Stomach (tissue), 9 donors: ENCODE measurements around the gene WDR18. TPM values are rescaled to one million over a fixed set of nuclear protein-coding genes. Genes with fewer than 3 reads are reported as not detected.
"Not testable (repeated sequence)": the region's sequence is repeated elsewhere in the genome, so short reads cannot be mapped to it uniquely, and the experiment has no call there.

ENCODE experiments used
- DNase-seq, 2 donors: peaks; one replicate each; pipeline versions ENCODE4 v3.0.0 to v3.0.0-alpha.2; 2013 to 2019
- H3K27ac ChIP-seq, 5 donors: fragments of 200-600 bp in 4 of 5; sonication (generic) in 4 of 5; one replicate each; pipeline ENCODE4 v1.5.1; 2013 to 2019; ENCODE audit warnings: mild to moderate bottlenecking in 1 of 5, moderate library complexity in 1 of 5
- H3K27me3 ChIP-seq, 3 donors: fragments of 200-600 bp; sonication (generic); one replicate each; pipeline ENCODE4 v1.5.1; 2017 to 2019; ENCODE audit warnings: mixed run types in 1 of 3
- H3K36me3 ChIP-seq, 4 donors: fragments of 200-600 bp; sonication (generic); 1 replicate in 3 of 4; 2 replicates in 1 of 4; pipeline ENCODE4 v1.5.1; 2016 to 2019
- H3K4me1 ChIP-seq, 4 donors: fragments of 200-600 bp; sonication (generic); one replicate each; pipeline ENCODE4 v1.5.1; 2016 to 2019
- H3K4me3 ChIP-seq, 4 donors: fragments of 200-600 bp; sonication (generic) in 3 of 4; one replicate each; pipeline ENCODE4 v1.5.1; 2016 to 2019; ENCODE audit warnings: mild to moderate bottlenecking in 1 of 4
- H3K9me3 ChIP-seq, 4 donors: fragments of 200-600 bp; sonication (generic); one replicate each; pipeline ENCODE4 v1.5.1; 2016 to 2019
- EP300 ChIP-seq: sonication (generic); formaldehyde crosslinking; IDR thresholded peaks from one replicate; pipeline ENCODE4 v1.6.1; 2017; ENCODE audit warnings: antibody characterized with exemption
- POLR2A ChIP-seq, 4 donors: fragments of 450-650 bp; IDR thresholded peaks; one replicate each; pipeline ENCODE4 v1.6.1; 2016; ENCODE audit warnings: antibody characterized with exemption in 4 of 4, control low read depth in 2 of 4, mild to moderate bottlenecking in 1 of 4, moderate library complexity in 1 of 4
- POLR2AphosphoS5 ChIP-seq, 3 donors: sonication (generic); formaldehyde crosslinking; IDR thresholded peaks; one replicate each; pipeline ENCODE4 v1.6.1; 2016; ENCODE audit warnings: antibody characterized with exemption in 3 of 3
- WGBS, 5 donors: extraction: QIAGEN DNeasy Blood & Tissue Kit in 3 of 5; methylation state at CpG; one replicate each; pipeline versions ENCODE4 v1.1.5 to v1.1.7; 2013 to 2018; 5-methylcytosine and 5-hydroxymethylcytosine counted together
- intact Hi-C: fragments of 100-400 bp; cut with DNase I; formaldehyde crosslinking; loops from one replicate; pipeline ENCODE4 v1.15.1; 2023; ENCODE audit warnings: low total_unique reads
- polyA plus RNA-seq, 3 donors: library from polyadenylated mRNA; stranded (reverse); fragments of 200-250 nt; gene quantifications; one replicate each; pipeline ENCODE4 v1.2.3, GENCODE V29; 2013
- total RNA-seq, 5 donors: library from RNA; depleted of rRNA; stranded (reverse); fragments of >200 nt; gene quantifications; one replicate each; pipeline versions ENCODE4 v1.1.0 to v1.2.3, GENCODE V29; 2014 to 2016
- TF ChIP-seq, protein P1 (sequence below), 7 experiments: fragments of 450-650 bp in 4 of 7; fragments of 200-600 bp in 3 of 7; sonication (generic) in 3 of 7; IDR thresholded peaks; one replicate each; pipeline ENCODE4 v1.5.1; 2016 to 2019; ENCODE audit warnings: antibody characterized with exemption in 7 of 7, control low read depth in 2 of 7, mild to moderate bottlenecking in 1 of 7
- donor health status: healthy with polysubstance abuse.
- donor health status: Bipolar disorder and iron deficiency.
- donor health status: healthy.

Gene WDR18
- total and polyA plus RNA-seq, 8 donors: 19.1 to 410 (median 60.6) TPM

DNA sequence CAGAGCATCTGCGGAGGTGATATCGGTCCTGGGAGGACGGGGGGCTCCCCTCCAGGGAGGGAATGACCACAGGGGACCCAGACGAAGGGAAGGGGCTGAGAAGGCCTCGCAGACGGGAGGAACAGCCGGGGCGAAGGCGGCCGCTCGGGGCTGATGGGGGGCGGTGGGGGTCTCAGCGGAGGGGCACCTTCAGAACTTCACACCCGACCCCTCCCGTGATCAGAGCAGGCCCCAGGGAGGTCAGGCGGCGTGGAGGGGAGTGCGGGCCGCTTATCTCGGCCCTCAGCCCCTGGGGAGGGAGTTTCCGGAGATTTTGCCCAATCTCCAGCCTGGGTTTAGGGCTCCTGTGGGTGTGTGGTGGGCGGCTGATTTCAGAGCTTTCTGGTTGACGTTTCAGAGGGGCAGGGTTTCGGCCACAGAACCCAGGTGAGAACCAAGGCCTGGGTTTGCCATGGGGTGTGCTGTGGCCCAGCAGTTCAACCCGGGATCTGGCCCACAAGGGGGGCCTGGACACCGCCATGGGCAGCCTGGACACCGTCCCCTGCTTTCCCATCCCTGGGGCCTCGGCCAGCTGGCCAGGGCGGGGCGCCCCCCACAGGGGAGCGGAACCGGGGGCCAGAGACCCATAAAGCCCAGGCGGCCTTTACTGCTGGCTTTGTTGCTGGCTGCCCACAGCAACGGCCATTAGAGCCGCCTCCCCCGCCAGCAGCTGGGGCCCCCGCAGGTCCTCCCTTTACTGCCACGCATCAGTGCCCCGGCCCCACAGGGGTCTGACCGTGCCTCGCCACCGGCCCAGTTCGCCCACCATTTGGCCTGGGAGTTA is 29.3 kb upstream of the WDR18 start:
- peaks cover 0 to 4% (median 3%) of the 10 kb centered on the region in 4 donors for H3K36me3 ChIP-seq
- peak in 1 of 2 donors; percentile 67 for DNase-seq
- intact Hi-C loops: no loop called here
- peaks cover 12 to 36% (median 25%) of the 10 kb centered on the region in 4 donors for H3K4me1 ChIP-seq
- H3K27ac ChIP-seq: no peak overlapping the region
- 73 to 87% (median 78%) methylated on average over 22 to 43 of the region's 43 CpGs for WGBS, 5 donors
- TF ChIP-seq, protein P1, sequence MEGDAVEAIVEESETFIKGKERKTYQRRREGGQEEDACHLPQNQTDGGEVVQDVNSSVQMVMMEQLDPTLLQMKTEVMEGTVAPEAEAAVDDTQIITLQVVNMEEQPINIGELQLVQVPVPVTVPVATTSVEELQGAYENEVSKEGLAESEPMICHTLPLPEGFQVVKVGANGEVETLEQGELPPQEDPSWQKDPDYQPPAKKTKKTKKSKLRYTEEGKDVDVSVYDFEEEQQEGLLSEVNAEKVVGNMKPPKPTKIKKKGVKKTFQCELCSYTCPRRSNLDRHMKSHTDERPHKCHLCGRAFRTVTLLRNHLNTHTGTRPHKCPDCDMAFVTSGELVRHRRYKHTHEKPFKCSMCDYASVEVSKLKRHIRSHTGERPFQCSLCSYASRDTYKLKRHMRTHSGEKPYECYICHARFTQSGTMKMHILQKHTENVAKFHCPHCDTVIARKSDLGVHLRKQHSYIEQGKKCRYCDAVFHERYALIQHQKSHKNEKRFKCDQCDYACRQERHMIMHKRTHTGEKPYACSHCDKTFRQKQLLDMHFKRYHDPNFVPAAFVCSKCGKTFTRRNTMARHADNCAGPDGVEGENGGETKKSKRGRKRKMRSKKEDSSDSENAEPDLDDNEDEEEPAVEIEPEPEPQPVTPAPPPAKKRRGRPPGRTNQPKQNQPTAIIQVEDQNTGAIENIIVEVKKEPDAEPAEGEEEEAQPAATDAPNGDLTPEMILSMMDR (IDR thresholded peaks at IDR 0.05): no peak
- TF ChIP-seq POLR2AphosphoS5 (IDR thresholded peaks at IDR 0.05): no peak
- no peak overlapping the region for H3K4me3 ChIP-seq
- no peaks in the 10 kb centered on the region for H3K9me3 ChIP-seq
- H3K27me3 ChIP-seq: peaks cover 0 to 22% (median 6%) of the 10 kb centered on the region in 3 donors

- H3K9me3 ChIP-seq: no peaks in the 10 kb centered on the region
These were observed 28.1 kb upstream of the WDR18 start for GRCh38 chr19:955803-956765.

GRCh38 chr19:956766-957440 is 27.2 kb upstream of the WDR18 start:
- Histone ChIP-seq H3K36me3 (peaks cover 0 to 16% (median 12%) of the 10 kb centered on the region in 4 donors), H3K9me3 (no peaks in the 10 kb centered on the region), H3K4me1 (peaks cover 12 to 36% (median 25%) of the 10 kb centered on the region in 4 donors), H3K4me3 (no peak overlapping the region), H3K27me3 (peaks cover 0 to 22% (median 6%) of the 10 kb centered on the region in 3 donors), H3K27ac (no peak overlapping the region)
- peak in 1 of 2 donors; percentile 83 for DNase-seq
- intact Hi-C loops: no loop called here
- TF ChIP-seq POLR2AphosphoS5 (IDR thresholded peaks at IDR 0.05): no peak
- TF ChIP-seq POLR2A (IDR thresholded peaks at IDR 0.05): no peak
- TF ChIP-seq, protein P1 (IDR thresholded peaks at IDR 0.05): no peak
- no peak for TF ChIP-seq EP300
- WGBS, 5 donors: 46 to 55% (median 50%) methylated on average over 16 to 27 of the region's 27 CpGs

More at GRCh38 chr19:955803-956765, 28.1 kb upstream of the WDR18 start:
- 56 to 82% (median 68%) methylated on average over 37 to 55 of the region's 55 CpGs for WGBS, 5 donors
- DNase-seq: peak in 1 of 2 donors; percentile 86
- H3K4me1 ChIP-seq: peaks cover 12 to 36% (median 25%) of the 10 kb centered on the region in 4 donors
- peaks cover 0 to 22% (median 6%) of the 10 kb centered on the region in 3 donors for H3K27me3 ChIP-seq
- intact Hi-C loops: no loop called here
- no peak overlapping the region for H3K4me3 ChIP-seq
- H3K27ac ChIP-seq: no peak overlapping the region
- peaks cover 0 to 11% (median 9%) of the 10 kb centered on the region in 4 donors for H3K36me3 ChIP-seq
- TF ChIP-seq EP300 (no peak), POLR2AphosphoS5 (IDR thresholded peaks at IDR 0.05) (no peak), POLR2A (IDR thresholded peaks at IDR 0.05) (no peak)
- TF ChIP-seq, protein P1 (IDR thresholded peaks at IDR 0.05): no peak

GRCh38 chr19:957578-957977 is 26.6 kb upstream of the WDR18 start:
- WGBS, 5 donors: 79 to 96% (median 91%) methylated on average over 9 of the region's 9 CpGs
- H3K4me3 ChIP-seq, H3K9me3 ChIP-seq, intact Hi-C loops, DNase-seq, H3K27ac ChIP-seq: not testable (repeated sequence)
- Histone ChIP-seq H3K27me3 (peaks cover 0 to 19% (median 6%) of the 10 kb centered on the region in 3 donors), H3K4me1 (peaks cover 10 to 37% (median 26%) of the 10 kb centered on the region in 4 donors), H3K36me3 (peaks cover 0 to 16% (median 12%) of the 10 kb centered on the region in 4 donors)
